ENCODE data around the gene ELF2. TPM values are rescaled to one million over a fixed set of nuclear protein-coding genes. Genes with fewer than 3 reads are reported as not detected.

The ELF2 gene
- total and polyA plus RNA-seq, 2 of the 8 experiments (the other 6 are each of a cell fraction or from before 2014, with no cell fraction given) = 21.1 to 44.3 TPM

DNA sequence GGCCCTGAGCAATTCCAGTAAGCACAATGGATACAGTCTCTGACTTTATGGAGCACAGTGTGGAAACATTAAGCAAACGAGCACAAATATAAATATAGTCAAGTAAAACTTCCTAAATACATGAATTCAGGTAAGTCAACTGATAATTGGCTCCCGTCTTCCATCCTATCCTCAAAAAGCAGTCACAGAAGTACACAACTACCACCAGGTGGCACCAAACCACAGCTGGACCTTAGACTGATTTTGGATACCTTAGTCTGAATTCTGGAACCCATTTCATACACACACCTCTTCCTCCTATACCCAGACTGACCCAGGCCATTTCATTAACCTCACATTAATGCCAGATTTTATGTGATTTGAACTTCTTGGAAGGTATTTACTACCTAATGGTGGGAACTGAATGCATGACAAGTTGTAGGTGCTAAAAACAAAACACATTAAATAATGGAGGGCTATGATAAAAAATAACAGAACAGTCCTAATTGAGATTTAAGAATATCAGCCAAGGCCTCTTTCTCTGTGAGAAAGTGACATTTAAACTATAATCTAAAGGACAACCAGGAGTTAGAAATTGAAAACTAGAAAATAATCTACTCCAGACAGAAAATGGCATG lies 77.5 kb downstream of the ELF2 start (continued):
- 0 out of 2 replicates have a peak, but pooled peaks have one; percentile 18 for TF ChIP-seq GTF2F1 (IDR thresholded peaks at IDR 0.05; ENCODE audit: borderline replicate concordance, low read depth, low read length)
- no peak for TF ChIP-seq ATF2 (IDR thresholded peaks at IDR 0.05; ENCODE audit: low read length)
- TF ChIP-seq BCL11A (IDR thresholded peaks at IDR 0.05; ENCODE audit: low read depth in 2 of 2, low read length in 2 of 2) = no peak
- TF ChIP-seq RBBP5 (IDR thresholded peaks at IDR 0.05; ENCODE audit: borderline replicate concordance, low read depth, low read length) = no peak
- TF ChIP-seq MAX (IDR thresholded peaks at IDR 0.05) = no peak
- TF ChIP-seq YY1 (IDR thresholded peaks at IDR 0.05; ENCODE audit: low read depth, low read length) = peak; percentile 59; the same call in 1 of the 2 replicates
- no peak for TF ChIP-seq ZNF274 (IDR thresholded peaks at IDR 0.05; ENCODE audit: borderline replicate concordance, extremely low read depth, low read length)
- no peak for TF ChIP-seq SIX5 (IDR thresholded peaks at IDR 0.05; ENCODE audit: low read depth, low read length)
- TF ChIP-seq EGR1 (IDR thresholded peaks at IDR 0.05; ENCODE audit: borderline replicate concordance, low read depth, low read length) = no peak
